ENCODE results near the gene AKAP12.
A peak's percentile ranks its signal among the peaks of the same experiment; 100 is the strongest.
"Not testable (repeated sequence)": the region's sequence is repeated elsewhere in the genome, so short reads cannot be mapped to it uniquely, and the experiment has no call there.

AKAP12 gene

GRCh38 chr6:151310279-151310678 lies 70.5 kb downstream of the AKAP12 start:
- TF ChIP-seq, protein P1, sequence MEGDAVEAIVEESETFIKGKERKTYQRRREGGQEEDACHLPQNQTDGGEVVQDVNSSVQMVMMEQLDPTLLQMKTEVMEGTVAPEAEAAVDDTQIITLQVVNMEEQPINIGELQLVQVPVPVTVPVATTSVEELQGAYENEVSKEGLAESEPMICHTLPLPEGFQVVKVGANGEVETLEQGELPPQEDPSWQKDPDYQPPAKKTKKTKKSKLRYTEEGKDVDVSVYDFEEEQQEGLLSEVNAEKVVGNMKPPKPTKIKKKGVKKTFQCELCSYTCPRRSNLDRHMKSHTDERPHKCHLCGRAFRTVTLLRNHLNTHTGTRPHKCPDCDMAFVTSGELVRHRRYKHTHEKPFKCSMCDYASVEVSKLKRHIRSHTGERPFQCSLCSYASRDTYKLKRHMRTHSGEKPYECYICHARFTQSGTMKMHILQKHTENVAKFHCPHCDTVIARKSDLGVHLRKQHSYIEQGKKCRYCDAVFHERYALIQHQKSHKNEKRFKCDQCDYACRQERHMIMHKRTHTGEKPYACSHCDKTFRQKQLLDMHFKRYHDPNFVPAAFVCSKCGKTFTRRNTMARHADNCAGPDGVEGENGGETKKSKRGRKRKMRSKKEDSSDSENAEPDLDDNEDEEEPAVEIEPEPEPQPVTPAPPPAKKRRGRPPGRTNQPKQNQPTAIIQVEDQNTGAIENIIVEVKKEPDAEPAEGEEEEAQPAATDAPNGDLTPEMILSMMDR (IDR thresholded peaks at IDR 0.05; ENCODE audit: unreplicated experiment in 3 of 3), result no peak
- H3K36me3 Mint-ChIP-seq (ENCODE audit: low read depth), result peaks cover 61% of the 10 kb centered on the region
- peaks cover 38% of the 10 kb centered on the region for H3K4me1 Mint-ChIP-seq
- no peak overlapping the region for H3K4me3 Mint-ChIP-seq
- peak overlapping the region in 1 of 3 experiments; percentile 51 for H3K27ac Mint-ChIP-seq
- H3K27me3 Mint-ChIP-seq (ENCODE audit: low read depth), result no peaks in the 10 kb centered on the region
- no peaks in the 10 kb centered on the region for H3K9me3 Mint-ChIP-seq

- peaks cover 61% of the 10 kb centered on the region for H3K36me3 Mint-ChIP-seq (ENCODE audit: low read depth)
- H3K4me1 Mint-ChIP-seq, result peaks cover 34% of the 10 kb centered on the region
- TF ChIP-seq, protein P1 (IDR thresholded peaks at IDR 0.05; ENCODE audit: unreplicated experiment in 3 of 3), result no peak
- H3K27me3 Mint-ChIP-seq (ENCODE audit: low read depth), result no peaks in the 10 kb centered on the region
- H3K27ac Mint-ChIP-seq, result peak overlapping the region; percentile 44 to 72 (median 51)
- peaks cover 2% of the 10 kb centered on the region for H3K9me3 Mint-ChIP-seq
- no peak overlapping the region for H3K4me3 Mint-ChIP-seq
Observed at GRCh38 chr6:151310852-151311767, 71.3 kb downstream of the AKAP12 start.

DNA sequence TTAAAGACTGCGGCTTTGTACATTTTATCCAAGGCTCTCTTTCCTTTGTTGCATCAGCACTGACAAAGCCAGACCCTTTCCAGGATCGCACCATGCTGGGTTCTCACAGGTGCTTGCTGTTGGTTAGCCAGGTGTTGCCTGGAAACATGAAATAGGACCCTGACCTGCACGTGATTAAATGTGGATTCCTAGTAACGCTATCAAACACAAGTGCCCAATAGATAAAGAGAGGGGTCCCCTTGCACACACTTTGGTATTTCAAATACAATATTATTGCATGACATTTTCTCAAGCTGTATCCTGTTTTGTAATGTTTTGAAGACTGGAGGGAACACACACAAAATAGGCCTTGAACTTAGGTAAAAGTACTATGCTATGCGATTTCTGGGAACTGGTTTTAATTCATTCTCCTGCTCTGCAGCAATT lies 73.3 kb downstream of the AKAP12 start:
- peaks cover 38% of the 10 kb centered on the region for H3K4me1 Mint-ChIP-seq
- TF ChIP-seq, protein P1 (IDR thresholded peaks at IDR 0.05; ENCODE audit: unreplicated experiment in 3 of 3), result no peak
- peaks cover 62% of the 10 kb centered on the region for H3K36me3 Mint-ChIP-seq (ENCODE audit: low read depth)
- H3K9me3 Mint-ChIP-seq, result peaks cover 2% of the 10 kb centered on the region
- no peak overlapping the region for H3K4me3 Mint-ChIP-seq
- peak overlapping the region; percentile 76 to 93 (median 90) for H3K27ac Mint-ChIP-seq
- H3K27me3 Mint-ChIP-seq (ENCODE audit: low read depth), result no peaks in the 10 kb centered on the region

GRCh38 chr6:151315661-151316060 lies 75.9 kb downstream of the AKAP12 start:
- H3K9me3 Mint-ChIP-seq; H3K27me3 Mint-ChIP-seq (ENCODE audit: low read depth); H3K4me3 Mint-ChIP-seq: not testable (repeated sequence)
- Mint-ChIP-seq H3K27ac (peak overlapping the region; percentile 86 to 99 (median 95)), H3K4me1 (peaks cover 33% of the 10 kb centered on the region), H3K36me3 (ENCODE audit: low read depth) (peaks cover 61% of the 10 kb centered on the region)

- Mint-ChIP-seq H3K27ac (peak overlapping the region; percentile 95 to 99 (median 96)), H3K9me3 (peaks cover 6% of the 10 kb centered on the region), H3K4me3 (no peak overlapping the region), H3K36me3 (ENCODE audit: low read depth) (peaks cover 61% of the 10 kb centered on the region), H3K27me3 (ENCODE audit: low read depth) (no peaks in the 10 kb centered on the region), H3K4me1 (peaks cover 28% of the 10 kb centered on the region)
- TF ChIP-seq, protein P1 (IDR thresholded peaks at IDR 0.05; ENCODE audit: unreplicated experiment in 3 of 3), result no peak
Observed at GRCh38 chr6:151317103-151317994, 77.6 kb downstream of the AKAP12 start.

DNA sequence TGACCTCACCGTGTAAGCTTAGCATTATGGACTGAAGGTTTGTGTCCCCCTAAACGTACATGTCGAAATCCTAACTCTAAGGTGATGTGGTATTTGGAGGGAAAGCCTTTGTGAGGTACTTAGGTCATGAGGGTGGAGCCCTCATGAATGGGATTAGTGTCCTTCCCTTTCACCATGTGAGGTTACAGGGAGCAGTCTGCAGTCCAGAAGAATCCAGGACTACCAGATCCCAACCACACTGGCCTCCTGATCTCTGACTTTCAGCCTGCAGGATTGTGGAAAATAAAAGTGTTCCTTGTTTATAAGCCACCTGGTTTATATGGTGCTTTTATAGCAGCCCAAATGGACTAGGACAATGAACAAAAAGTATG lies 78.2 kb downstream of the AKAP12 start:
- TF ChIP-seq, protein P1 (IDR thresholded peaks at IDR 0.05; ENCODE audit: unreplicated experiment in 3 of 3), result no peak
- H3K4me1 Mint-ChIP-seq, result peaks cover 24% of the 10 kb centered on the region
- H3K4me3 Mint-ChIP-seq, result no peak overlapping the region
- H3K27ac Mint-ChIP-seq, result peak overlapping the region; percentile 95 to 99 (median 96)
- H3K36me3 Mint-ChIP-seq (ENCODE audit: low read depth), result peaks cover 62% of the 10 kb centered on the region
- peaks cover 6% of the 10 kb centered on the region for H3K9me3 Mint-ChIP-seq
- no peaks in the 10 kb centered on the region for H3K27me3 Mint-ChIP-seq (ENCODE audit: low read depth)
